Dendritic cell treated with granulocyte-macrophage colony-stimulating factor and Interleukin-4, amounts not matched to agents 40 ng/mL and 50 ng/mL, for 4 days (primary cell): ENCODE measurements around the gene GK2.

Experiments used
- H3K27ac Mint-ChIP-seq: one replicate; pipeline ENCODE4 v1.8.0; 2022; ENCODE audit warnings: mild to moderate bottlenecking, mixed read lengths
- H3K27me3 Mint-ChIP-seq: one replicate; pipeline ENCODE4 v1.8.0; 2022; ENCODE audit warnings: mild to moderate bottlenecking, mixed read lengths
- H3K36me3 Mint-ChIP-seq: one replicate; pipeline ENCODE4 v1.8.0; 2022; ENCODE audit warnings: low read depth, mixed read lengths
- H3K4me1 Mint-ChIP-seq: one replicate; pipeline ENCODE4 v1.8.0; 2022; ENCODE audit warnings: low read depth, mixed read lengths
- H3K4me3 Mint-ChIP-seq: one replicate; pipeline ENCODE4 v1.8.0; 2022; ENCODE audit warnings: mild to moderate bottlenecking, moderate library complexity, mixed read lengths
- H3K9me3 Mint-ChIP-seq: one replicate; pipeline ENCODE4 v1.8.0; 2022; ENCODE audit warnings: mixed read lengths
- intact Hi-C: fragments of 100-400 bp; cut with micrococcal nuclease; formaldehyde crosslinking; loops from one replicate; pipeline ENCODE4 v1.15.0; 2022

Gene GK2

DNA sequence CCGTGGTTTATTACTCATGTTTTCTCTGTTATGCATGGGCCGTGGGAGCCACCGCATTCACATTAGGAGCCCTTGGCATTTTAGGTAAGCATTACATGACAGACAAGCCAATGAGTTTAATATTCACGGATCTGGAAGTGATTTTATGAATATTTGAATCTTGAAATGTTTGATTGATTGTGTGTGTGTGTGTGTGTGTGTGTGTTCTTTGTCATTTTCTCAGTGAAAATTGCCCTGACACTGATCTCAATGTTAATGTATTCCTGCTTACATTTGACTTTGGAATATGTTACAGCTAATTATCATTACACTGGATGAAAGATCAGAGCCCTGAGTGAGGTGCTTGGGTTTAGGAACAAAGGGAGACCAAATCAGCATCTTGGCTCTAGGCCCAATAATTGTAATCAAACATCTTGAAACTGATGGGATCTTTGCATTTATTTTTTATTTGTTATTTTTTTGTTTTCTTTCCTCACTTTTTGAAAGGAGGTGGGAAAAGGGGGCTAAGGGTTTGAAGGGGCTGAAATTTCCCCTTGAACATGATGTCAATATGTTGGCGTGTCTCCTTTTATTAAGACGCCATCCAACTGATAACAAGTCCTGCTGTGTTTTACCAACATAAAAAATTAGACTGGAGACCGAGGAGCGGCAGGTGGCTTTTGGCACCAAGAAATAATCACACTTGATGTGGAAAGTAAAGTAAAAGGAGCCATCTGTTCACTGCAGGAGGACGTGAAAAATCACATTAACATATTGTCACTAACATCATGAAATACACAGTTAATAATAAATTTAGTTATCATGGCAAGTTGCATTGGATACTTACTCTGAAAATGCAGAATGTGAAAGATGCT lies 5.2 kb upstream of the GK2 start:
- no peaks in the 10 kb centered on the region for H3K36me3 Mint-ChIP-seq
- H3K9me3 Mint-ChIP-seq = peaks cover 11% of the 10 kb centered on the region
- no peaks in the 10 kb centered on the region for H3K4me1 Mint-ChIP-seq
- intact Hi-C loops = no loop called here
- no peak overlapping the region for H3K27ac Mint-ChIP-seq
- H3K4me3 Mint-ChIP-seq = no peak overlapping the region
- H3K27me3 Mint-ChIP-seq = no peaks in the 10 kb centered on the region

- H3K36me3 Mint-ChIP-seq = no peaks in the 10 kb centered on the region
- H3K27ac Mint-ChIP-seq = no peak overlapping the region
- H3K4me1 Mint-ChIP-seq = no peaks in the 10 kb centered on the region
- no peak overlapping the region for H3K4me3 Mint-ChIP-seq
- peaks cover 23% of the 10 kb centered on the region for H3K9me3 Mint-ChIP-seq
- no peaks in the 10 kb centered on the region for H3K27me3 Mint-ChIP-seq
- intact Hi-C loops = no loop called here
Measured at GRCh38 chr4:79404666-79405065, 3.4 kb downstream of the GK2 start.

DNA sequence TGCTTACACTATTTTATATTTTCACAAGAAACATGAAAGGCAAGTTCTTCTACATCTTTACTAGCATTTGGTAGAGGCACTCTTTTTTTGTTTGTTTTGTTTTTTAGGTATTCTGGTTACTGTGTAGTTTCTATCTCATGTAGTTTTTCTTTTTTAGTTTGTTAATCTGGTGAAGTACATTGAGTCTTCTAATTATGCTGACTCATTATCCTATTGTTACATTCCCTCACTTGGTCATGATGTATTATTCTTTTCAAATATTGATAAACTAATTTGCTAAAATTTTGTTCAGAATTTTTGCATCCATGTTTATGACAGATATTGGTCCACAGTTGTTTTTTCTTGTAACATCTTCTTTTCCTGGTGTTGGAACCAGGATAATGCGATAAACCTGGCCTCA lies 4.7 kb downstream of the GK2 start:
- Mint-ChIP-seq H3K9me3 (peaks cover 14% of the 10 kb centered on the region), H3K4me1 (no peaks in the 10 kb centered on the region), H3K4me3 (no peak overlapping the region), H3K27ac (no peak overlapping the region), H3K27me3 (no peaks in the 10 kb centered on the region), H3K36me3 (no peaks in the 10 kb centered on the region)
- intact Hi-C loops = no loop called here

GRCh38 chr4:79402332-79402851 lies 5.6 kb downstream of the GK2 start:
- H3K4me3 Mint-ChIP-seq = no peak overlapping the region
- no peaks in the 10 kb centered on the region for H3K36me3 Mint-ChIP-seq
- no peaks in the 10 kb centered on the region for H3K4me1 Mint-ChIP-seq
- H3K27me3 Mint-ChIP-seq = no peaks in the 10 kb centered on the region
- peaks cover 4% of the 10 kb centered on the region for H3K9me3 Mint-ChIP-seq
- no peak overlapping the region for H3K27ac Mint-ChIP-seq
- intact Hi-C loops = no loop called here

DNA sequence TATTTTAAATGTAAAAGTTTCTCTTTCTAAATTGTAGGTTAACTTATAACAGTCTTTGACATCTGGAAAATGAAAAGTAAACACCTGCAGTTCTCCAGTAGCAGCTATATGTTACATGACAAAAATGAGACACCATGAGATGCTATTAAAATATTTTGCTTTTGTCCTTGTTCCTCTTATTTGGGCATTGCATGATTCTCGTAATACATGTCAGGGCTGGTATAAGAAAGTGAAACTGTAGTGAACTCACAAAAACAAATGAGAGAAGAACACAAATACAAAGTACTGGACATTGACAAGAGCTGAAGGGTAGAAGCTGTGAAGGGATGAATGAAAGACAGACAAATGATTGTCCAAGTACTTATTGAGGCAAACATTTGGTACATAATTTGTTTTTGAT lies 9.0 kb downstream of the GK2 start:
- Mint-ChIP-seq H3K4me1 (no peaks in the 10 kb centered on the region), H3K9me3 (no peaks in the 10 kb centered on the region), H3K27ac (no peak overlapping the region), H3K4me3 (no peak overlapping the region), H3K36me3 (no peaks in the 10 kb centered on the region), H3K27me3 (no peaks in the 10 kb centered on the region)
- intact Hi-C loops = no loop called here

DNA sequence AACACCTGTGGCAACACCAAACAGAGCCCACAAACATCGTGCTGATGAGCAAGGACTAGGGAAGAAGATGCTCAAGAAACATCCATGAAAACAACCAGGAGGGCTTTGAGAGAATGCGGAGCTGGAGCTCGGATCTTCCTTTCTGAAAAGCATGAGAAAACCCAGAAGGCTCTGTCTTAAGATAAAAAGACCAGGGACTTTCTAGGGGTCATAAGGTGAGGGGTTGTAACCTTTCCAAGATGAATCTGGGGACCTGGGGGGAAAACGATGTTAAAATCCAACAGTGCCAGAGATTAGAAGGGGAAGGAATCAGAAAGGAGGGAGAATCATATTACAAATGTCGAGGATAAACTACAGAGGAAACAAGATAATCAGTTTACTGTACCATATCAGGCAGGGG lies 10.1 kb downstream of the GK2 start:
- Mint-ChIP-seq H3K27ac (no peak overlapping the region), H3K4me1 (no peaks in the 10 kb centered on the region), H3K27me3 (no peaks in the 10 kb centered on the region), H3K4me3 (no peak overlapping the region), H3K9me3 (no peaks in the 10 kb centered on the region), H3K36me3 (no peaks in the 10 kb centered on the region)
- intact Hi-C loops = no loop called here

DNA sequence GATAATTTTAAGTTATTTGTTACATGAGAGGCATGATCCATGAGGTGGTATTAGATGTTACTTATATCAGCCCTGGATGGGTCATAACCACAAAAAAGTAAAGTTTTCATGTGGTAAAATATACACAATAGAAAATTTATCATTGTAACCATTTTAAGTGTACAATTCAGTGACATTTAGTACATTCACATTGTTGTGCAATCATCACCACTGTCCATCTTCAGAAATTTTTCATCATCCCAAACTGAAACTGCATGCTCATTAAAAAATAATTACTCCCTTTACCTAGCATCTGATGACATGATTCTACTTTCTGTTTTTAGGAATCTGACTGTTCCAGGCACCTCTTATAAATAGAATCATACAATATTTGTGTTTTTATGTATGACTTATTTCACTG lies 11.2 kb downstream of the GK2 start:
- no peaks in the 10 kb centered on the region for H3K36me3 Mint-ChIP-seq

GRCh38 chr4:79395841-79396240 lies 12.2 kb downstream of the GK2 start:
- H3K27ac Mint-ChIP-seq = no peak overlapping the region
- H3K36me3 Mint-ChIP-seq = no peaks in the 10 kb centered on the region
- no peak overlapping the region for H3K4me3 Mint-ChIP-seq
- intact Hi-C loops = no loop called here
- H3K27me3 Mint-ChIP-seq = no peaks in the 10 kb centered on the region
- H3K4me1 Mint-ChIP-seq = no peaks in the 10 kb centered on the region
- H3K9me3 Mint-ChIP-seq = no peaks in the 10 kb centered on the region

More for the DNA sequence above, 11.2 kb downstream of the GK2 start:
- Mint-ChIP-seq H3K4me3 (no peak overlapping the region), H3K27me3 (no peaks in the 10 kb centered on the region), H3K9me3 (no peaks in the 10 kb centered on the region), H3K27ac (no peak overlapping the region), H3K4me1 (no peaks in the 10 kb centered on the region)
- intact Hi-C loops = no loop called here

- intact Hi-C loops = no loop called here
- H3K4me3 Mint-ChIP-seq = no peak overlapping the region
- H3K4me1 Mint-ChIP-seq = no peaks in the 10 kb centered on the region
- no peak overlapping the region for H3K27ac Mint-ChIP-seq
- no peaks in the 10 kb centered on the region for H3K9me3 Mint-ChIP-seq
- no peaks in the 10 kb centered on the region for H3K36me3 Mint-ChIP-seq
- H3K27me3 Mint-ChIP-seq = no peaks in the 10 kb centered on the region
Measured at GRCh38 chr4:79390890-79391289, 17.1 kb downstream of the GK2 start.

GRCh38 chr4:79385641-79386040 lies 22.4 kb downstream of the GK2 start:
- H3K9me3 Mint-ChIP-seq = no peaks in the 10 kb centered on the region
- H3K4me1 Mint-ChIP-seq = no peaks in the 10 kb centered on the region
- H3K4me3 Mint-ChIP-seq = no peak overlapping the region
- no peak overlapping the region for H3K27ac Mint-ChIP-seq
- intact Hi-C loops = no loop called here
- H3K27me3 Mint-ChIP-seq = no peaks in the 10 kb centered on the region
- H3K36me3 Mint-ChIP-seq = no peaks in the 10 kb centered on the region

- Mint-ChIP-seq H3K27me3 (no peaks in the 10 kb centered on the region), H3K4me1 (no peaks in the 10 kb centered on the region), H3K36me3 (no peaks in the 10 kb centered on the region), H3K4me3 (no peak overlapping the region), H3K27ac (no peak overlapping the region), H3K9me3 (no peaks in the 10 kb centered on the region)
- intact Hi-C loops = no loop called here
Measured at GRCh38 chr4:79381161-79381560, 26.9 kb downstream of the GK2 start.

GRCh38 chr4:79370026-79370425 lies 38.0 kb downstream of the GK2 start:
- no peaks in the 10 kb centered on the region for H3K9me3 Mint-ChIP-seq
- no peak overlapping the region for H3K27ac Mint-ChIP-seq
- intact Hi-C loops = no loop called here
- H3K36me3 Mint-ChIP-seq = no peaks in the 10 kb centered on the region
- no peaks in the 10 kb centered on the region for H3K27me3 Mint-ChIP-seq
- no peaks in the 10 kb centered on the region for H3K4me1 Mint-ChIP-seq
- H3K4me3 Mint-ChIP-seq = no peak overlapping the region

DNA sequence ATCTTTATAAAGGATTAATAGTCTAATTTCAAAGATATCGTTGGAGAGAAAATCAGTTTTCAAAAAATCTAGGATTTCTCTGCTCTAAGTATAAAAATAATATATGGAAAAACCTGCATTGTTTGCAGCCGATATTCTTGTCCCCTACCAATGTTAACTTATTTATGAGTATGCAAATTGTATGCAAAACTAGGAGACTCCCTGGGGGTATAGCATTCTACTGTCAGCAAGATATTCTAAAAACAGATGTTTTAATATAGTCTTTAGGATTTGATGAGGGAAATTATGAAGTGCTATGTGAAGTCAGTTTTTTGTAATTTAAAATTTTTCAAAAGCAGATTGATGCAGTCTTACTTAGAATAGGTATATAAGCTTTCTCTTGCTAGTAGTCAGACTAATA lies 40.9 kb downstream of the GK2 start:
- H3K27ac Mint-ChIP-seq = no peak overlapping the region

GRCh38 chr4:79366422-79366821 lies 41.6 kb downstream of the GK2 start:
- Mint-ChIP-seq H3K27ac (no peak overlapping the region), H3K4me3 (no peak overlapping the region), H3K27me3 (no peaks in the 10 kb centered on the region), H3K9me3 (no peaks in the 10 kb centered on the region), H3K4me1 (no peaks in the 10 kb centered on the region), H3K36me3 (no peaks in the 10 kb centered on the region)
- intact Hi-C loops = no loop called here

More for the DNA sequence above, 40.9 kb downstream of the GK2 start:
- H3K36me3 Mint-ChIP-seq = no peaks in the 10 kb centered on the region
- no peaks in the 10 kb centered on the region for H3K27me3 Mint-ChIP-seq
- H3K4me1 Mint-ChIP-seq = no peaks in the 10 kb centered on the region
- H3K9me3 Mint-ChIP-seq = no peaks in the 10 kb centered on the region
- no peak overlapping the region for H3K4me3 Mint-ChIP-seq
- intact Hi-C loops = no loop called here

DNA sequence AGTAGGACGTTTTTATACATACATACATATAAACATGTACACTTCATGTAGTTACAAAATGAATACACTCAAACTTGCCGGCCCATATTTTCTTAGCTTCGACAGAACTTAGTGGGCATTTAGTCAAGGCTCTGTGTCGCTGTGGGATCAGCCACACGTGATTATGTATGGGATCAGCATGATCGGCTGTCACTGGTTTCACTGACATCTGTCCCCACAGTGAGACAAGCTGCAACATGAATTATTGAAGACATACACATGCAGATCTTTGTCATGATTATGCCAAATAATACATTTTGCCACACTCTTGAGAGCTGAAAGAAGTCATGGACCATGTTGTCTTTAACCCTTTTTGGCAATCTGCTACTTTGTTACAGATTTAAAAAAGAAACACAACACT lies 44.0 kb downstream of the GK2 start:
- no peak overlapping the region for H3K27ac Mint-ChIP-seq
- no peak overlapping the region for H3K4me3 Mint-ChIP-seq
- H3K36me3 Mint-ChIP-seq = no peaks in the 10 kb centered on the region
- intact Hi-C loops = no loop called here
- H3K4me1 Mint-ChIP-seq = no peaks in the 10 kb centered on the region
- no peaks in the 10 kb centered on the region for H3K9me3 Mint-ChIP-seq
- H3K27me3 Mint-ChIP-seq = no peaks in the 10 kb centered on the region
